Smooth muscle cell (in vitro differentiated cells): ENCODE results near the gene ZNF408. TPM values are rescaled to one million over a fixed set of nuclear protein-coding genes. Genes with fewer than 3 reads are reported as not detected.

Experiments
- DNase-seq: peaks from one replicate; lab custom pipeline; 2025; ENCODE audit not compliant: unreplicated experiment; lab: John Stamatoyannopoulos, UW
- H2AFZ ChIP-seq: fragments of 200-600 bp; sonication (generic); 2 replicates; pipeline ENCODE4 v1.6.0; 2016; ENCODE audit warnings: antibody characterized with exemption, low read depth, mild to moderate bottlenecking
- H3F3A ChIP-seq: fragments of 200-600 bp; sonication (generic); 2 replicates; pipeline ENCODE4 v1.6.0; 2017; ENCODE audit warnings: antibody characterized with exemption, low read depth
- H3K27ac ChIP-seq: fragments of 200-600 bp; sonication (generic); 2 replicates; pipeline ENCODE4 v1.5.1; 2016; ENCODE audit warnings: low read depth, mild to moderate bottlenecking
- H3K27me3 ChIP-seq: fragments of 200-600 bp; sonication (generic); 2 replicates; pipeline ENCODE4 v1.6.1; 2016; ENCODE audit warnings: low read depth, mild to moderate bottlenecking
- H3K36me3 ChIP-seq: fragments of 200-600 bp; sonication (generic); 2 replicates; pipeline ENCODE4 v1.5.1; 2016; ENCODE audit warnings: low read depth
- H3K4me1 ChIP-seq: fragments of 200-600 bp; sonication (generic); 2 replicates; pipeline ENCODE4 v1.5.1; 2016; ENCODE audit warnings: low read depth
- H3K4me2 ChIP-seq: fragments of 200-600 bp; sonication (generic); 2 replicates; pipeline ENCODE4 v1.6.0; 2016; ENCODE audit warnings: mild to moderate bottlenecking
- H3K4me3 ChIP-seq: fragments of 200-600 bp; sonication (generic); 2 replicates; pipeline ENCODE4 v1.5.1; 2016; ENCODE audit warnings: mild to moderate bottlenecking
- H3K79me2 ChIP-seq: fragments of 200-600 bp; sonication (generic); 2 replicates; pipeline ENCODE4 v1.6.0; 2016; ENCODE audit warnings: low read depth, mild to moderate bottlenecking
- H3K9ac ChIP-seq: fragments of 200-600 bp; sonication (generic); 2 replicates; pipeline ENCODE4 v1.6.0; 2016; ENCODE audit warnings: low read depth
- H3K9me3 ChIP-seq: fragments of 200-600 bp; sonication (generic); replicated peaks from 2 replicates; pipeline ENCODE4 v1.5.1; 2016; ENCODE audit warnings: low read depth
- H4K20me1 ChIP-seq: fragments of 200-600 bp; sonication (generic); 2 replicates; pipeline ENCODE4 v1.6.0; 2016; ENCODE audit warnings: low read depth
- CTCF ChIP-seq: fragments of 200-600 bp; sonication (generic); IDR thresholded peaks from 2 replicates; pipeline ENCODE4 v1.5.1; 2017; ENCODE audit warnings: borderline replicate concordance, mild to moderate bottlenecking, antibody characterized with exemption; ENCODE audit not compliant: insufficient read depth, poor library complexity, severe bottlenecking
- WGBS: methylation state at CpG from one replicate; pipeline ENCODE4 v1.1.7; 2016; ENCODE audit warnings: low lambda C conversion rate; 5-methylcytosine and 5-hydroxymethylcytosine counted together
- polyA plus RNA-seq: library from polyadenylated mRNA; unstranded; fragments of >200 nt; fragmentation: Nextera tagmentation; extraction: Ambion mirVana; gene quantifications from 2 replicates; pipeline ENCODE4 v1.2.1, GENCODE V29; 2016
- total RNA-seq: library from RNA; depleted of rRNA; stranded (reverse); fragments of >200 nt; gene quantifications from 2 replicates; pipeline ENCODE4 v1.2.3, GENCODE V29; 2014

Gene ZNF408
- total and polyA plus RNA-seq, 2 experiments from 2014 or later: 6.2 to 15.8 TPM

- Histone ChIP-seq H2AFZ (no peak overlapping the region), H3K27me3 (no peaks in the 10 kb centered on the region), H3K4me1 (no peaks in the 10 kb centered on the region), H3K4me3 (no peak overlapping the region), H4K20me1 (no peaks in the 10 kb centered on the region), H3K79me2 (no peaks in the 10 kb centered on the region), H3K36me3 (peaks cover 5% of the 10 kb centered on the region), H3K9me3 (no peaks in the 10 kb centered on the region), H3K27ac (no peak overlapping the region), H3K9ac (no peak overlapping the region), H3K4me2 (no peak overlapping the region), H3F3A (no peaks in the 10 kb centered on the region)
- no peak for TF ChIP-seq CTCF
- no peak for DNase-seq
- 100% methylated on average over 2 of the region's 2 CpGs for WGBS
Measured at GRCh38 chr11:46743043-46743442, 42.2 kb downstream of the ZNF408 start.

- TF ChIP-seq CTCF: no peak
- Histone ChIP-seq H3K79me2 (no peaks in the 10 kb centered on the region), H3K4me3 (no peak overlapping the region), H3K36me3 (peaks cover 5% of the 10 kb centered on the region), H3K4me2 (no peak overlapping the region), H3K4me1 (no peaks in the 10 kb centered on the region), H2AFZ (no peak overlapping the region), H3K9me3 (no peaks in the 10 kb centered on the region), H4K20me1 (no peaks in the 10 kb centered on the region), H3K27ac (no peak overlapping the region), H3K27me3 (no peaks in the 10 kb centered on the region), H3F3A (no peaks in the 10 kb centered on the region), H3K9ac (no peak overlapping the region)
- WGBS: 94% methylated on average over 10 of the region's 10 CpGs
- DNase-seq: no peak
Measured at GRCh38 chr11:46743693-46744339, 43.0 kb downstream of the ZNF408 start.

- Histone ChIP-seq H3K4me3 (no peak overlapping the region), H3K27ac (no peak overlapping the region), H3K9me3 (no peaks in the 10 kb centered on the region), H2AFZ (no peak overlapping the region), H3K9ac (no peak overlapping the region), H3K4me1 (no peaks in the 10 kb centered on the region), H3K4me2 (no peak overlapping the region), H3K79me2 (no peaks in the 10 kb centered on the region), H3F3A (no peaks in the 10 kb centered on the region), H3K27me3 (no peaks in the 10 kb centered on the region), H4K20me1 (no peaks in the 10 kb centered on the region), H3K36me3 (peaks cover 11% of the 10 kb centered on the region)
- no peak for DNase-seq
- TF ChIP-seq CTCF: no peak
- WGBS: 96% methylated on average over 1 of the region's 1 CpG
Measured at GRCh38 chr11:46745328-46745727, 44.5 kb downstream of the ZNF408 start.

GRCh38 chr11:46745995-46746394 is 45.2 kb downstream of the ZNF408 start:
- Histone ChIP-seq H3F3A (no peaks in the 10 kb centered on the region), H3K9me3 (no peaks in the 10 kb centered on the region), H3K79me2 (no peaks in the 10 kb centered on the region), H3K27me3 (no peaks in the 10 kb centered on the region), H3K9ac (no peak overlapping the region), H3K4me3 (no peak overlapping the region), H2AFZ (no peak overlapping the region), H3K4me2 (no peak overlapping the region), H4K20me1 (no peaks in the 10 kb centered on the region), H3K36me3 (peaks cover 18% of the 10 kb centered on the region), H3K27ac (no peak overlapping the region), H3K4me1 (no peaks in the 10 kb centered on the region)
- DNase-seq: no peak
- TF ChIP-seq CTCF: no peak
- WGBS: 92% methylated on average over 3 of the region's 3 CpGs
